Stimulated activated CD4-positive, alpha-beta T cell treated with anti-CD3 and anti-CD28 coated beads, Interleukin-1b, Interleukin-23, amount 100 ng/mL, for 24 hours (primary cell): ENCODE measurements around the gene KIF9.
"Not testable (repeated sequence)": the region's sequence is repeated elsewhere in the genome, so short reads cannot be mapped to it uniquely, and the experiment has no call there.

Experiments used
- DNase-seq, 4 experiments: peaks; one replicate each; pipeline ENCODE4 v3.0.0-alpha.2; 2020; ENCODE audit warnings: low read depth in 4 of 4, low spot score in 1 of 4

KIF9 gene

GRCh38 chr3:47282424-47283192 is at the start of gene KIF9, which contains the start of gene KLHL18:
KIF9 (minus strand) TSS chr3:47282799; CDS start chr3:47277374, 5,425 bp downstream.
KLHL18 (plus strand) TSS chr3:47282944; CDS start chr3:47282966, 22 bp downstream.
- DNase-seq = peak; percentile 93 to 98 (median 94)

GRCh38 chr3:47324278-47324865 is 41.8 kb upstream of the KIF9 start:
- peak in 1 of 4 experiments; percentile 6 for DNase-seq

GRCh38 chr3:47323431-47324277 is 41.1 kb upstream of the KIF9 start:
- no peak for DNase-seq

GRCh38 chr3:47319956-47320355 is 37.4 kb upstream of the KIF9 start:
- DNase-seq = no peak

- DNase-seq = no peak
Measured at GRCh38 chr3:47318916-47319315, 36.3 kb upstream of the KIF9 start.

- DNase-seq = not testable (repeated sequence)
Measured at GRCh38 chr3:47316151-47316550, 33.6 kb upstream of the KIF9 start.

GRCh38 chr3:47315069-47315647 is 32.6 kb upstream of the KIF9 start:
- no peak for DNase-seq

- DNase-seq = no peak
Measured at GRCh38 chr3:47314056-47314764, 31.6 kb upstream of the KIF9 start.

GRCh38 chr3:47313341-47314055 is 30.9 kb upstream of the KIF9 start:
- DNase-seq = no peak

- DNase-seq = no peak
Measured at GRCh38 chr3:47310391-47310790, 27.8 kb upstream of the KIF9 start.

GRCh38 chr3:47309231-47309630 is 26.6 kb upstream of the KIF9 start:
- DNase-seq = not testable (repeated sequence)

- no peak for DNase-seq
Measured at GRCh38 chr3:47306022-47306421, 23.4 kb upstream of the KIF9 start.

GRCh38 chr3:47301456-47301855 is 18.9 kb upstream of the KIF9 start:
- DNase-seq = no peak

- no peak for DNase-seq
Measured at GRCh38 chr3:47299381-47300318, 17.1 kb upstream of the KIF9 start.

GRCh38 chr3:47298439-47298838 is 15.8 kb upstream of the KIF9 start:
- no peak for DNase-seq

- no peak for DNase-seq
Measured at GRCh38 chr3:47296562-47297302, 14.1 kb upstream of the KIF9 start.

GRCh38 chr3:47295976-47296375 is 13.4 kb upstream of the KIF9 start:
- DNase-seq = no peak

GRCh38 chr3:47295322-47295721 is 12.7 kb upstream of the KIF9 start:
- DNase-seq = no peak
